ENCODE results near the gene PLD5.

Gene PLD5

DNA sequence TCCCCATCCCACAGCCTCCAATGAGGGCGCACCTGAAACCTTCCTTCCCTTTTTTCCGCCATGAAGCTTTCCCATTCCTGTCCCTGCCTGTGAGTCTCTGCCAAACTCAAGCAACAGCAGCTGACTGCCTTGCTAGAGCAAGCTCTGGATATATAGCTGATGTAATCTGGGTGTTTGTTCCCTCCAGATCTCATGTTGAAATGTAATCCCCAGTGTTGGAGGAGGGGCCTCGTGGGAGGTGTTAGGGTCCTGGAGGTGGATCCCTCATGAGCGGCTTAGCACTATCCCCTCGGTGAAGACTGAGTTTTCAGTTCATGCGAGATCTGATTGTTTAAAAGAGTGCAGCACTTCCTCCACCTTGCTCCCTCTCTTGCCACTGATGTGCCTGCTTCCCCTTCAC lies 321.2 kb downstream of the PLD5 start:
- no peak for DNase-seq (ENCODE audit: low read depth)
- H3K4me3 ChIP-seq (ENCODE audit: low read length): no peak overlapping the region
- TF ChIP-seq CTCF (conservative IDR thresholded peaks at IDR 0.05; ENCODE audit: low read length): no peak

DNA sequence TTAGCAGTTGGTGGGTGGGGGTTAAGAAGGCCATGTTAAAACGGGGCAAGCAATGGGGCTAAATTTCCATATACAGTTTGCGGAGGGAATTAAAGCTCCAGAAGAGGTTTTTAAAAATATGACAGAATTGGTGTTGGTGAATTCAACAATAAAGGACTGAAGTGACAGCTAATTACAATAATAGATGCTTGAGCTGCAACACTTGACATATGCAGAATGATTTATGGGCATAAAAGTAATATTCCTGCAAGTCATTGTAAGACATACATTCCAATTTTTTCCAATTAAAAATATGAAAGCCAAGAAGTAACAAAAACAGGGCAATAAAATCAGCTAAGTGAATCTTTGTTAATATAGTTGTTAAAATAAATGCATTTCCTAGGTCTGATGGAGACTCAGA lies 323.4 kb downstream of the PLD5 start:
- no peak for DNase-seq (ENCODE audit: low read depth)
- H3K4me3 ChIP-seq (ENCODE audit: low read length): no peak overlapping the region
- TF ChIP-seq CTCF (conservative IDR thresholded peaks at IDR 0.05; ENCODE audit: low read length): no peak

GRCh38 chr1:242199776-242200458 lies 324.6 kb downstream of the PLD5 start:
- H3K4me3 ChIP-seq (ENCODE audit: low read length): no peak overlapping the region
- no peak for TF ChIP-seq CTCF (conservative IDR thresholded peaks at IDR 0.05; ENCODE audit: low read length)
- no peak for DNase-seq (ENCODE audit: low read depth)

DNA sequence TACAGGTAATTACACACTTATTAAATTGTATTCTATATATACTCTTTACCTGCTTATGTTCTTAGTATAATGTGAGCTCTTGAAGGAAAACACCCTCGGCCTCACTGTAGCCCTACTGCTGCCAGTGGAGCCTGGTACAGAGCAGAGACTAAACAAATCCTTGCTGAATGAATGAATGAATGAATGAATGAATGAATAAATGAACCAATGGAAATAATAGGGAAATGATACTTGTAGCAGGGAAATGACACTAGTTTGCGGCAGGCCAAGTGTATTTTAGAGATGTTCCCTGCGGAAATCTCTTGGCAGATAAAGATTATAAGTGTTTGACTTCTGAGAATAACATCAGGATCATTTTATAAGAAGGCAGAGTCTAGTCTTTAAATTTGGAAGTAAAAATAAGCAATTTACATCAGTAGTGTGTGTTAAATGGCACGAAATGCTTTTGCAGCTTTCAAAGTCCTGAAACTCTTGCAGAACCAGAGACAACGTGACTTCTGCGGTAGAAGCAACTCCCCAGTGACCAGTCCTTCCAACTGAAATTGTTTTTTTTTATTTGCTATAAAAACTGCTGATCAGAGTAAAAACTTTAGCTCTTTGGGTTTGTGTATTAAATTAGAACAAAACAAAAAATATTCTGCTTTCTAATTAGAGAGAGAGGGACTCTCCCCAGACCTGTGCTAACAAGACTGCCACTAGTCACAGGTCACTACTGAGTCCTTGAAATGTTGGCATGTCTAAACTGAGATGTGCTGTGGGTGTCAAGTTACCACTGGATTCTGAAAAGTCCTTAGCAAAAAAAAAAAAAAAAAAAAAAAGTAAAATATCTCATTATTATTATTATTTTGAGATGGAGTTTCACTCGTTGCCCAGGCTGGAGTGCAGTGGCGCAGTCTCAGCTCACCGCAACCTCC lies 326.3 kb downstream of the PLD5 start:
- no peak for TF ChIP-seq CTCF (conservative IDR thresholded peaks at IDR 0.05; ENCODE audit: low read length)
- H3K4me3 ChIP-seq (ENCODE audit: low read length): no peak overlapping the region
- DNase-seq (ENCODE audit: low read depth): no peak

GRCh38 chr1:242196914-242197313 lies 327.6 kb downstream of the PLD5 start:
- no peak overlapping the region for H3K4me3 ChIP-seq (ENCODE audit: low read length)
- no peak for DNase-seq (ENCODE audit: low read depth)
- TF ChIP-seq CTCF (conservative IDR thresholded peaks at IDR 0.05; ENCODE audit: low read length): no peak

DNA sequence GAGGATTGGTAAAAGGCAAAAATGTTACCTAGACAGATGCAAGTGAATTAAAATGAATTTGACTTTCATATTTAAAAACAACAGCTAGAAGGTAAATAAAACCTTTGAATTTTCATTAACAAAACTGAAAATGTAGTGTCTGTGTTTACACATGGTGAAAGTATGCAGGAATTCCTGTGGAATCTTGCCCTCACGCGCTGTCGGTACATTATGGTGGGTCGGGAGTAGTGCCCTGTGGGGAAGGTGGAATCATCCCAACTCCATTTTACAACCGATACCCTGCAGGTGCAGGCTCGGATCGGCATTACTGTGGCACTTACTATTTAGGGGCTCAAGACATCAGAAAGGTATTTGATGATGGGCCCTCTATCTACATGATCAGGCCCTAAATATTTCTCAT lies 328.4 kb downstream of the PLD5 start:
- DNase-seq (ENCODE audit: low read depth): no peak
- no peak for TF ChIP-seq CTCF (conservative IDR thresholded peaks at IDR 0.05; ENCODE audit: low read length)
- H3K4me3 ChIP-seq (ENCODE audit: low read length): no peak overlapping the region

DNA sequence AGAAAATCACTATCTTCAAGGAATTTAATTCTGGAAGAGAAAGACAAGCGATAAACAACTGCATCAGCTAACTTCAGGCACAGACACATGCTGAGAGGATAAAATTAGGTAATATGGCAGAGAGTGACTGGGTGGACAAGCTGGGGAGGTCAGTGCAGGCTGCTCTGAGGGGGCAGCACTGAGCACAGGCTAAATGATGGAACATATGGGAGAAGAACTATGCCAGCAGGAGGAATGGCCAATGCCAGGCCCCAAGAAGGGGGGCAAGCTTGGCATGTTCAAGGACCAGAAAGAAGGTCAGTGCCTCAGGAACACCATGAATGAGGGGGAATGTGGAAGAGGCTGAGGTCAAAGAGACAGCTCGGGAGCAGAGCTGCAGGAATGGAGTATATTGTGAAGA lies 334.9 kb downstream of the PLD5 start:
- no peak for TF ChIP-seq CTCF (conservative IDR thresholded peaks at IDR 0.05; ENCODE audit: low read length)
- no peak overlapping the region for H3K4me3 ChIP-seq (ENCODE audit: low read length)
- DNase-seq (ENCODE audit: low read depth): no peak
